ENCODE results near the gene ACYP1. TPM values are rescaled to one million over a fixed set of nuclear protein-coding genes. Genes with fewer than 3 reads are reported as not detected.

The ACYP1 gene
- total and polyA plus RNA-seq, 2 donors (not counting 3 experiments of a cell fraction or from before 2014, with no cell fraction given) = 30.2 to 37.5 TPM

- H3K4me3 ChIP-seq (replicated peaks in 1 of 3; ENCODE audit: insufficient read depth in 1 of 3, low read depth in 1 of 3, low read length in 3 of 3) = no peak overlapping the region
- DNase-seq (ENCODE audit: low read depth, low spot score) (no peak), FAIRE-seq (no peak)
- H3K27me3 ChIP-seq (ENCODE audit: control insufficient read depth in 2 of 2, insufficient read depth in 2 of 2, low read length in 2 of 2) = no peaks in the 10 kb centered on the region
- H3K4me1 ChIP-seq (ENCODE audit: control insufficient read depth, extremely low read depth, insufficient read depth, low read length) = peaks cover 4% of the 10 kb centered on the region
- no peak overlapping the region for H3K9ac ChIP-seq (replicated peaks; ENCODE audit: extremely low read depth, insufficient read depth, low read length)
- no peak overlapping the region for H2AFZ ChIP-seq (ENCODE audit: low read depth, low read length)
- no peaks in the 10 kb centered on the region for H3K36me3 ChIP-seq (ENCODE audit: control insufficient read depth in 2 of 2, extremely low read depth in 1 of 2, insufficient read depth in 2 of 2, low read length in 2 of 2)
- POLR2A ChIA-PET = no interaction called here
- H3K27ac ChIP-seq (ENCODE audit: insufficient read depth, low read depth, low read length) = no peak overlapping the region
- no peaks in the 10 kb centered on the region for H3K9me1 ChIP-seq (replicated peaks; ENCODE audit: control insufficient read depth, extremely low read depth, insufficient read depth, low read length)
- CTCF ChIA-PET = no interaction called here
- H3K79me2 ChIP-seq (ENCODE audit: control insufficient read depth, insufficient read depth, low read length) = peaks cover 17% of the 10 kb centered on the region
- BruUV-seq (replicated peaks) = no TSS peak
- dilution Hi-C loops (cut with MboI; ENCODE audit: extremely low pct_ligation_motif_present, low sequenced_read_pairs) = no loop called here
- H3K4me2 ChIP-seq (ENCODE audit: insufficient read depth, low read length) = no peak overlapping the region
- H3K9me3 ChIP-seq (replicated peaks; ENCODE audit: control insufficient read depth, insufficient read depth, low read length) = no peaks in the 10 kb centered on the region
- TF ChIP-seq FOS (IDR thresholded peaks at IDR 0.05; ENCODE audit: borderline replicate concordance, insufficient read depth, low read length) (no peak), POLR2AphosphoS5 (IDR thresholded peaks at IDR 0.05; ENCODE audit: insufficient read depth, low read depth, low read length) (no peak), MYC (IDR thresholded peaks at IDR 0.05; ENCODE audit: low read depth, low read length) (no peak), POLR2A (IDR thresholded peaks at IDR 0.05; ENCODE audit: low read depth, low read length) (no peak)
- intact Hi-C loops (cut with micrococcal nuclease) = no loop called here
- no peaks in the 10 kb centered on the region for H4K20me1 ChIP-seq (replicated peaks; ENCODE audit: control insufficient read depth, extremely low read depth, insufficient read depth, low read length)
These were observed 9.4 kb downstream of the ACYP1 start for GRCh38 chr14:75054421-75054820.

- ChIA-PET CTCF (interaction anchor here (1.4 kb wide), 1 partner anchor 9 kb away, joined by 3 read pairs; no protein-coding TSS in a partner anchor), POLR2A (no interaction called here)
- Histone ChIP-seq H3K9ac (replicated peaks; ENCODE audit: extremely low read depth, insufficient read depth, low read length) (no peak overlapping the region), H3K79me2 (ENCODE audit: control insufficient read depth, insufficient read depth, low read length) (peaks cover 17% of the 10 kb centered on the region), H3K4me2 (ENCODE audit: insufficient read depth, low read length) (no peak overlapping the region), H3K27me3 (ENCODE audit: control insufficient read depth in 2 of 2, insufficient read depth in 2 of 2, low read length in 2 of 2) (no peaks in the 10 kb centered on the region), H3K36me3 (ENCODE audit: control insufficient read depth in 2 of 2, extremely low read depth in 1 of 2, insufficient read depth in 2 of 2, low read length in 2 of 2) (no peaks in the 10 kb centered on the region), H2AFZ (ENCODE audit: low read depth, low read length) (no peak overlapping the region), H4K20me1 (replicated peaks; ENCODE audit: control insufficient read depth, extremely low read depth, insufficient read depth, low read length) (no peaks in the 10 kb centered on the region), H3K27ac (ENCODE audit: insufficient read depth, low read depth, low read length) (no peak overlapping the region), H3K9me3 (replicated peaks; ENCODE audit: control insufficient read depth, insufficient read depth, low read length) (no peaks in the 10 kb centered on the region), H3K4me3 (replicated peaks in 1 of 3; ENCODE audit: insufficient read depth in 1 of 3, low read depth in 1 of 3, low read length in 3 of 3) (no peak overlapping the region), H3K4me1 (ENCODE audit: control insufficient read depth, extremely low read depth, insufficient read depth, low read length) (no peaks in the 10 kb centered on the region), H3K9me1 (replicated peaks; ENCODE audit: control insufficient read depth, extremely low read depth, insufficient read depth, low read length) (no peaks in the 10 kb centered on the region)
- no TSS peak for BruUV-seq (replicated peaks)
- intact Hi-C loops (cut with micrococcal nuclease) = no loop called here
- FAIRE-seq = no peak
- TF ChIP-seq EZH2 (IDR thresholded peaks at IDR 0.05; ENCODE audit: borderline replicate concordance, low read depth, low read length, severe bottlenecking) = no peak
- TF ChIP-seq MYC (IDR thresholded peaks at IDR 0.05; ENCODE audit: low read depth, low read length) = no peak
- TF ChIP-seq MAX (IDR thresholded peaks at IDR 0.05; ENCODE audit: insufficient read depth, insufficient read length) = no peak
- dilution Hi-C loops (cut with MboI; ENCODE audit: extremely low pct_ligation_motif_present, low sequenced_read_pairs) = no loop called here
- no peak for DNase-seq (ENCODE audit: low read depth, low spot score)
These were observed 10.2 kb downstream of the ACYP1 start for GRCh38 chr14:75053396-75054291.
